ENCODE results near the gene EIF2B1.
A peak's percentile ranks its signal among the peaks of the same experiment; 100 is the strongest.
"Not testable (repeated sequence)": the region's sequence is repeated elsewhere in the genome, so short reads cannot be mapped to it uniquely, and the experiment has no call there.

The EIF2B1 gene

DNA sequence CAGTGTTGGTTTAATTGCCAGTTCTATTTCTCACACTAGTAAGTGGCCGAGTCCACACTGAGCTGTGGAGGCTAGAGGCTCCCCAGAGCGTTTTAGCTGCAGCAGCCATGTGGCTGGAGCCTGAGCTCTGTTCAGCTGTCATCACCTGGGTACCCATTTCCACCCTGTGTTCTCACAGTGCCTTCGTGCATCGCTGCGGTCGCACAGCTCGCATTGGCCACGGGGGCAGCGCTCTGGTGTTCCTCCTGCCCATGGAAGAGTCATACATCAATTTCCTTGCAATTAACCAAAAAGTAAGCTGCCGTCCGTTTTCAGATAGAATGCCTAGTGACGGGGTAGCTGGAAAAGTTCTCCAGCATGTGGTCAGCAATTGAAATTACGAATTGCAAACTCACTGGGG is 15.9 kb downstream of the EIF2B1 start:
- no peak for DNase-seq

DNA sequence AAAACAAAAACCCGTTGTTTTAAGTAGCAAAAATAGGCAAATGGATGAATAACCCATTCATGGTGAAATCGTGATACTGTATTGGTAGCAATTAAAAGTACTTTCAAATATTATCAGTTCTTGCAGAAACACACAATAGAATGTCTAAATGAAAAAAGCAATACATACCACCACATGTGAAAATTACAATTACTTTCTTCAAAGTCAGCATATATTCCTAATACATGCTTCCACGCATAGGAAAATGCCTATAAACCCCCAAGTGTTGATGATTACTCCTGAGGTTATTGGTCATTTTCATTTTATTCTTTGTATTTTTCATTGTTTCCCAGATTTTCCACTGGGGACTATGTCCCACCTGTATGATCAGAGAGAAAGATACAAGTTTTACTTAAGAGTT is 16.3 kb downstream of the EIF2B1 start:
- DNase-seq: no peak

DNA sequence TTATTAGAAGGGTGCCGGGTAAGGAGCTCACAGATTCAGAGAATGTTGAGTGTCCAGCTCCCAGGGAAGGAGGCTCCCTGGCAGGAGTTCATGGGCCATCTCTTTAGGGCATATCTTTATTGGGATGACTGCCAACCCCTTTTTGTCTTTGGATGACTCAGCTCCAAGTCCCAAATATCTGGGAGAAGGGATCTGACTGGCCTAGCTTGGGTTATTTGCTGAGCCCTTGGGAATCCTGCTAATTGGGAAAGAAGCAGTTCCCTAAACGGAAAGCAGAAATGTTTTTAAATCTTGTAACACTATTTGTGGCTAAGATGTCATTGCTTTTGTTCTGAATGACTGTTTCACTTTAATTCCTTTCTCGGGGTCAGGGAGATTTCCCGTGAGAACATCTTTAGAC is 19.0 kb downstream of the EIF2B1 start:
- no peak for DNase-seq

DNA sequence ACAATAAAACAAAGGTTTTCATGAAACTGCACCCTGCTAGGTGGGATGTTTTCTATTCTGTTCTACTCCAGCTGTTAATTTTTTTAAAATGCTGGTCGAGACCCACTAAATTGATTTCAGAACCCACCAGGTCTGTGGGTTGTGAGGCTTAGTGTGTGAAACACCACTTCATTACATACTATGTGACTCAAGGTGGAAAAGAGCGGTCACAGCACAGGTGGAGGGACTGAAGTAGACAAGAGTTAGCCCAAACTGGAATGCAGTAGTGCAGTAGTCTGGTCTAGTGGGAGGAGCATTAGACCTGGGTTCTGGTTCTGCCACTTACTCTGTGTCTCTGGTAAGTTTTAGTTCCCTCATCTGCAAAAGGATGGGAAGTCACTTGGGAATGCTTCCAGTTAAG is 19.4 kb downstream of the EIF2B1 start:
- no peak for DNase-seq

DNA sequence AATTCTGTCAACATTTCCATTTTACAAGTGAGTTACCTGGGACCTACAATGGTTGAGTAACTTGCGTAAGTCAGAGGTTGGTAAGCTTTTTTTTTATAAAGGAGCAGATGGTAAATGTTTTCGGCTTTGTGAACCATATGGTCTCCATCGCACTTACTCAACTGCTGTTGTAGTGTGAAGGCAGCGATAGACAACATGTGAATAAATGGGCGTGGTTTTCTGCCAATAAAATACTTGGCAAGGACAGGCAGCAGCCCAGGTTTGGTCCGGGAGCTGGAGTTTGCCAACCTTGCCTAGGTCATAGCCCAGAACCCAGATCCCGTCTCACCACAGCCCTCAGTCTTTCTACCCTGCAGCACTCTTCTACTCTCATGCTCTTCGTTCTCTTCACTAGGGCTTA is 25.3 kb downstream of the EIF2B1 start:
- DNase-seq: no peak

DNA sequence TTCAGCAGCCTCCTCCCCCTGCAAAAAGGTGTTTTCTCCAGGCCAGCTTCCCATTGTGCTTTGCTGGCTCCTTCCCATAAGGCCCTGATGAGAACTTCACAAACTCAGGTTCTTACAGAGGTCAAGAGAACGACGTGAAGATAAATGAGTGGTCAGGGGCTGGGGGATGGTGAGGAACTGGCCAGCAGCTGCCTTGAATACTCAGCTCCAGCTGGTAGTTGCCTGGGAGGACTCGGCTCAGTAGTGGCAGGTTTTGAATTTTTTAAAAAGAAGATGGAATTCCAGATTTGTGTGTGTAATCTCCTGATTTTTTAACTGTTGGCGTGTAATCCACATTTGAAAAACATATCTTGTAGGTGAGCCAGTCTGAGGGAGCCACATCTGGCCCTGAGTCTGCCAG is 25.7 kb downstream of the EIF2B1 start:
- DNase-seq: no peak

DNA sequence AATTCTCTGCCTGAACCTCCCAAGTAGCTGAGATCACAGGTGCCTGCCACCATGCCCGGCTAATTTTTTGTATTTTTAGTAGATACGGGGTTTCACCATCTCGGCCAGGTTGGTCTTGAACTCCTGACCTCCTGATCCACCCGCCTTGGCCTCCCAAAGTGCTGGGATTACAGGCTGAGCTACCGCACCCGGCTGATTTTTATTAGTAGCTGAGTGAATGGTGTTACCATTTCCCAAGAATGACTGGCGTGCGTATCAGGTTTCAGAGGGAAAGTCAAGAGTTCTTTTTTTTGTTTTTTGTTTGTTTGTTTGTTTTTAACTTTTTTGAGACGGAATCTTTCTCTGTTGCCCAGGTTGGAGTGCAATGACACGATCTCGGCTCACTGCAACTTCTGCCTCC is 30.0 kb downstream of the EIF2B1 start:
- DNase-seq: not testable (repeated sequence)

DNA sequence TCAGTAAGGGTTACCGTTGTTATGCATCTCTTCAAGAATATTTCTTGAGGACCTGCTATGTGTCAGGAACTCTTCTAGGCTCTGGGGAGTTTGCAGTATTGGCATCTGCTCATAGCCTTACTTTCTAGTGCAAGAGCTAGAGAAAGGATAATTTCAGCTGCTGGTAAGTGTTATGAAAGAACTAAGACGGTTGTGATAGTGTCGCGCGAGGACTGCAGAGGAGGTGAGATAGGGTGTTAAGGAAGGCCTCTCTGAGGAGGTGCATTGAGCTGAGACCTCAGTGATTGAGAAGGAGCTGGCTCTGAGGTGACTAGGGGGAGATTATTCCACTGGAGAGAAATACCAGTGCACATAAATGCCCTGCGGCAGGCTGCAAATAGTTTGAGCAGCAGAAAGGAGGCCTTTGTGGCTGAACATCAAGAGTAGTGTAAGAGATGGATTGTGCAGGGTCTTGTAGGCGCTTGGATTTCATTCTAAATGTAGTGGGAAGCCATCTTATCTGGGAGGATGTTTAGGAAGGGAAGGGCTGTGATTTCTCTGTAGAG is 30.8 kb downstream of the EIF2B1 start:
- DNase-seq: peak; percentile 58 to 61

DNA sequence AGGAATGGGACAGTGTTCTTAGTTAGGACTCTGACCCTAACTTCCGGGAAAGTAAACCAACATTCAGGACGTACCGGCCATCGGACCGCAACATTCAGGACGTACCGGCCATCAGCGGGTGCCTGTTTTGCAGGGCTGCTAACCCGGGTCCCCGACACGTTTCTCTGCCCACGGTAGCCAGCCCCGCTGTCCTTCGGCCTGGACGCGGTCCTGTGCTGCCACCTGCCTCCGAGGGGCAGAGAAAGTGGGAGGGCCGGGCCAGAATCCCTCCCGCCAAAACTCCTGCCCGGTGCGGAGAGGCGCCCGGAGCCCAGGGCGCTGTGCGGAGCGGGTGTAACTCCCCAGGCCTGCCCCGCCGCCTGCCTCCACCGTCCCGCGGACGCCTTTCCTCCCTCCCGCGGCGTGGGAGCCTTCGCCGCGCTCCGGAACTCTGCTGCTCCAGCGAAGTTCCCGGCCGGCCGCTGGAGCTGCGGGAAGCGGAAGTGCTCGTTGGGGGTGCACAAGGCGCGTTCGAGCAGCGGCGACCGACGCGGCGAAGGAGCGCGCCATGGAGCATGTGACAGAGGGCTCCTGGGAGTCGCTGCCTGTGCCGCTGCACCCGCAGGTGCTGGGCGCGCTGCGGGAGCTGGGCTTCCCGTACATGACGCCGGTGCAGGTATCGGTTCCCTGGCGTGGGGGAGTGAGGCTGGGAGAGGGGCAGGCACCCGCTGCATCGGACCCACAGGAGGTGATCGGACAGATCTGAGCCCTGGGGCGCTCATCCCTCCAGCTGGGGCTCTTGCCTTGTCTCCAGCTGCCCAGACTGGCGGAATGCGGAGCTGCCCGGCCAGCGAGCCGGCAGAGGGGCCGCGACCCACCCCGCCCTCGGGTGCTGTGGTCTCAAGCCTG is 31.6 kb downstream of the EIF2B1 start, which contains the start of gene DDX55:
TSS of gene DDX55 (plus strand) at position 498 of the 888 bp plus-strand sequence. CDS start at position 548, 50 bp downstream.
- peak; percentile 84 to 93 for DNase-seq

DNA sequence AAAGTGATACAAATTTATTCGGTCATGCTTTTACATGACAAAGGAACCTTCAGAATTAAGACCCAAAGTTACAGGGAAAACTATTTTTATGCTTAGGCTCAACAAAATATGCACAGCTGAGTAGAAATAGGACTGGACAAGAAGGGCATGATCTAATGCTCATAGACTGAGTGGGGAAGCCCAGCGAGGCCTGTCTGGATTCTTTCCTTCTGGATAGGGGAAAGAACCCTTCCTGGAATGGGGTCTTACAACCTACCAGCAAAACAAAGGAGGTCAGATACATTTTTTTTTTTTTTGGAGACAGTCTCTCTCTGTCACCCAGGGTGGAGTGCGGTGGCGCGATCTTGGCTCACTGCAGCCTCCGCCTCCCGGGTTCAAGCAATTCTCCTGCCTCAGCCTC is 33.8 kb downstream of the EIF2B1 start:
- DNase-seq: no peak

DNA sequence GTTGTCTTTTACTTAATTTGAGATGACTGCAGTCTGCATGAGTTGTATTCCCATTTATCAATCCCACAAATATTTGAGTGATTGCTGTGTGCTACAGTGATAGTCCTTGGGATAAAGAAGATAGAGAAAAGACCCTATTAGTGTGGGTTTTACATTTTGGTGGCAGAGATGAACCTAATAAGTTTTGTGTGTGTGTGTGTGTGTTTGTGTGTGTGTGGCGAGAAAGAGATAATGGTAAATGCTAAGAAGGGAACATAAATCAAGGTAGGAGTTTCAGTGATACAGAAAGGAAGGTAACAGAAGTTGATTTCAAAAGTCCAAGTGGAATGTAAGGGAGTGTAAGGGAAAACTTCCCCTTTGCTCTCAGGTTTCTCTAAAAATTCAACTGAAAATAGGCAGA is 34.2 kb downstream of the EIF2B1 start:
- no peak for DNase-seq

DNA sequence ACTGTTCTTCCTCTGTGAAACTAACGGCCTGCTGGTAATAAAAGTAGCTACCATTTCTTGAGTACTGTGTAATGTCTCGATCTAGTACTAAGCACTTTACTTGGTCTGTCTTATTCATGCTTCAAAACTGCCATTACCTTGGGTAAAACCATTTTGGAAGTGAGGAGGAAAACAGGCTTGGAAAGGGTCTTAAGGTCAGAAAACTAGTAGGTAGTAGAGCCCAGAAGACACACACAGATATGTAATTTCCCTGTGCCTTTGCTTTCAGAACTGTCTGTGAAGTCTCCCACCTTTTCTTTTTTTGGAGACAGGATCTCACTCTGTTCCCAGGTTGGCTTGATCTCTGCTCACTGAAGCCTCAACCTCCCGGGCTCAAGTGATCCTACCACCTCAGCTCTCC is 35.0 kb downstream of the EIF2B1 start:
- DNase-seq: no peak

DNA sequence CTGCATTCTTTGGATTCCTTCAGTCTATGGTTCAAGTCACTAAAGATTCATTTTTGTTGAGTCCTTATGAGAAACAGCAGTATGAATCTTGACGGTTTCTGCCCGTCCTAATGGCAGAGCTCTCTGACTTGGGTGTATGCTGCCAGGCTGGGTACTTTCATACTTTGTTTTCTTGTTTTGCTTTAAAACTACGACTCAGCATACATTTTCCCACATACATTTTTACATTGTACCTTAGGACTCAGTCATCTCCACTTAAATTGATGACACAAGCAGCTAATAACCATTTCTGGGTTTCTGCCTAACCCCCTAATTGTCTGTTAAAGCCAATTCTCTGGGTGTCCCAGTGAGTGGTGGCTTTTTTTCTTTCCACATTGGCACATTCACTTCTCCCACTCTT is 36.4 kb downstream of the EIF2B1 start:
- no peak for DNase-seq

DNA sequence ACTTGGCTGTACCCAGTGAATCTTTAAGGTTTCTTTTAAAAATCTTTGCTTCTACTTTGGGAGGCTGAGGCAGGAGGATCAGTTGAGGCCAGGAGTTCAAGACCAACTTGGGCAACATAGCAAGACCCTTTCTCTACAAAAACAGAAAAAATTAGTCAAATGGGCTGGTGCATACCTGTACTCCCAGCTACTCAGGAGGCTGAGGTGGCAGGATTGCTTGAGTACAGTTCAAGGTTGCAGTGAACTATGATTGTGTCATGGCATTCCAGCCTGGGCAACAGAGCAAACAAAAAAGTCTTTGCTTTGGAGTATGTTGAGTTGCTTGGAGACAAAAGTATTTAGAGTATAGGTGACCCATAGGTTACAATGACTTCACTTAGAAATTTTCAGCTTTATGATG is 37.8 kb downstream of the EIF2B1 start:
- no peak for DNase-seq

DNA sequence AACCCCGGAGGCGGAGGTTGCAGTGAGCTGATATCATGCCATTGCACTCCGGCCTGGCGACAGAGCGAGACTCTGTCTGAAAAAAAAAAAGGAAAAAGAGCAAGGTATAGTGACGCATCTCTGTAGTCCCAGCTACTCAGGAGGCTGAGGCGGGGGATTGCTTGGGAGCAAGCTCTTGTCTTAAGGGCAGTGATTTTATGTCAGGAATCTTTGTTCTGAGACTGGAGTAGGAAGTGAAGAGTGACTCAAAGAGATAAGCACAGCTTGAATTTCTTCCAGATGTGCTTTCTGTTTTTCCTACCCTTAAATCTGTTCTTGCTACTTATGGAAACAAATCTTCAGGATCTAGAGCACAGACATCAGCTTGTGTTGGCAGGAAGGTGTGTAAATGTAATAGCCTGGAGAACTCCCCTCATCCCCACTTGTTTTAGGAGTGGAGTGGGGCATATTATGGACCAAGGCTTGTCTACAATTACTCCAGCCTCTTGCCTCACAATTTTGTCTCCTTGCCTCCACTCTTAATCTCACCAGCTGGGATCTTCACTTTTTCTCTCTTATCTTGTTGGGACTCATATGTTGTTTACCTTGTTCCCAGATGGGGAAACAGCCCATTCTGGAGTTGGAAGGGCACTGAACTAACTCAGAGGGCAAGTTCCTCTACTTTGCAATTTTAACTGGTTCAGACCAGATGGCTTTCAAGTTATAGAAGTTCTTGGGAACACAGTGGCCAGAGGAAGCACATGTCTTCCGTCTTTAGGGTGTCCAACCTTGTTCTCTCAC is 41.6 kb downstream of the EIF2B1 start:
- no peak for DNase-seq

DNA sequence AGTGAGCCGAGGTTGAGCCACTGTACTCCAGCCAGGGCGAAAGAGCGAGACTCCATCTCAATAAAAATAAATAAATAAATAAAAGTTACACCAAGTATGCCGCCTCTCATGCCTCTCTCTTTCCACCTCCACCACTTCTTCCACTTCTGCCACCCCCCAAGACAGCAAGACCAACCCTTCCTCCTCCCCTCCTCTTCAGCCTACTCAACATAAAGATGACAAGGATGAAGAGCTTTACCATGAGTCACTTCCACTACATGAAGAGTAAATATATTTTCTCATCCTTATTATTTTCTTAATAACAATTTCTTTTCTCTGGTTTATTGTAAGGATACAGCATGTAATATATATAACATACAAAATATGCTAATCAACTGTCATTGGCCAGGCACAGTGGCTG is 52.7 kb downstream of the EIF2B1 start:
- no peak for DNase-seq

DNA sequence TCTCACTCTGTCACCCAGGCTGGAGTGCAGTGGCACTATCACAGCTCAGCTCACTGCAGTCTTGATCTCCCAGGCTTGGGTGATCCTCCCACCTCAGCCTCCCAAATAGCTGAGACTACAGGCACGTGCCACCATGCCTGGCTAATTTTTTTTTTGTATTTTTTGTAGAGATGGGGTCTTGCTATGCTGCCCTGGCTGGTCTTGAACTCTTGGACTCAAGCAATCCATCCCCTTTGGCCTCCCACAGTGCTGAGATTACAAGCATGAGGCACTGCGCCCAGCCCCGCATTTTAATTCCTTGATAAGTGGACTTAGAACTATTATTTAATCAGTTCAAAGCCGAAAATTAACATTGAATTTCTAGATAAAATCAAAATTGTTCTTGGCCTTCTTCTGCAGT is 54.7 kb downstream of the EIF2B1 start:
- DNase-seq: not testable (repeated sequence)

DNA sequence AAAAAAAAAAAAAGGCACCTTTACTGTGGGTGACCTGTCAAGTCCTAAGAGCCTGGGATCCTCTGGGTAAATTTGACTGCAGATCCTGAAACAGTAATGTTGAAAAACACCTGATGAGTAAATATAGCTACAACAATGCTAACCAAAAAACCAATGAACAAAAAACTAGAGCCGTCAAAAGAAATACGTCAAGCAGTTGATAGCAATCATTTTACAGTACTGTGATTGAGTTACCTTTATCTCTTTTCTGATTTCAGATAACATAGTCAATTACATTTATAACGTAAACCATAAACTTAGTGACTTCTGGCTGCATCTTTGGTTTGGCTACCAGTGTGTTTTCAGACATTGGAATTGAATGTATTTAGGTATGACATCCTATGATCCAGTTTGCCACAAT is 55.2 kb downstream of the EIF2B1 start:
- no peak for DNase-seq

DNA sequence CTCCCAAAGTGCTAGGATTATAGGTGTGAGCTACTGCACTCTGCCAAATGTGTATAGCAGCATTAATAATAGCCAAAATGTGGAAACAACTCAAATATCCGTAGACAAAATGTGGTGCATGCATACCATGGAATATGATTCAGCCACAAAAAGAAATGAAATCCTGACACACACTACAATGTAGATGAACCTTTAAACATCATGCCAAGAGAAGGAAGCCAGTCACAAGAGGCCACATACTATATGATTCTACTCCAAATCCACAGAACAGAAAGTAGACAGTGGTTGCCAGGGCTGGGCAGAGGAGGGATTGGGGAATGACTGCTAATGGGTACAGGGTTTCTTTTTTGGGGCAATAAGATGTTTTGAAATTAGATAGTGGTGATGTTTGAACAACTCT is 56.9 kb downstream of the EIF2B1 start:
- no peak for DNase-seq

DNA sequence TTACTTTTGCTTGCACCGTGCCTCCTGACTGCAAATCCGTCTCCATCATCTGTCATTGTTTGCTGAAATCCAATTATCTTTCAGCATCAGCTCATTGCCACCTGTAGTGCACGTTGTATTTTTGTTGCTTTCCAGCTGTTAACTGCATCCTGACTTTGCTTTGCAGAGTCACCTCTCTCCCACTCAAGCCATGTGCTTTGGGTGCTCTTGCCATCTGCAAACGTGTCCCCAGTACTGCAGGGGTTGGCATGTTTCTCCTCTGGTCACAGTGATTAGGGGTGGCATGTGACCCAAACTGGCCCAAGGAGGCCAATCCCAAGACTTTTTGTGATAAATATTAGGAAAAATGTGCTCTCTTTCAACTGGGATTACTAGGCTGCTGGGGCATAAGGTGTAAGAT is 59.6 kb downstream of the EIF2B1 start:
- no peak for DNase-seq

DNA sequence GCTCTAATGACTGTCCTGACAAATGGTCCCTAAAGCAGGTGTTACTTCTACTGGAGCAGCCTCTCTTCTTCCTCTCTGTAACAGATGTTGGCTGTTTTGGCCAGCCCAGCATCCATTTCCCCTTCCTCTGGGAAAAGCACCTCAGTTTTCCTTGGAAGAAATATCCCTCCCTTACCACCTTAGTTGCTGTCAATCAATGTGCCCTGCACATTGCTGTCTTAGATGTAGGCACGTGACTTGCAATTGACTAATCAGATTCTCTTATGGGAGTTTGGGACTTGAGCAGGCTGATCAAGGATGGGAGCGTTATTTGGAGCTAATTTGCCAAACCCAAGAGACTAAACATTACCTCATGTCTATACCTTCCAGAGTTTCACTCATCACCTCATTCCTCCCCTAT is 61.1 kb downstream of the EIF2B1 start:
- no peak for DNase-seq

DNA sequence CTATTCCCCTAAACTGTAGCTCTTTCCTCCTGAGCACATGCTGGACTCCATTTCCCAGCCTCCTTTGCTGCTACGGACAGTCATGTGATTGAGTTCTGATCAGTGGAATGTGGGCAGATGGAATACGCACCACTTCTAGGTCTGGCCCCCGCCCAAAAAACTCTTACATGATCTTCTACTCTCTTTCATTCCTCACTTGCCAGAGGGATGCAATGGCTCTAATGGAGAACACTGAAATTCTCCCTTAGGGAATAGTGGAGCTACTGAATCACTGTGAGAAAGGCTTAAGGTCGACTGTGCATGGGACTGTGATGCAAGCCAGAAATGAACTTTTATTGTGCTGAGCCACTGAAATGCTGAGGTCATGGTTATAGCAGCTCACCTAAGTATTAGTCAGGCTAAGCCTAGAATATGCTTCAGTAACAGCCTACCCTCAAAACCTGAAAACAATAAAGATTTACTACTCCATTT is 62.1 kb downstream of the EIF2B1 start:
- no peak for DNase-seq
